Breast epithelium (tissue), 4 donors: ENCODE results near the gene CLN3. TPM values are rescaled to one million over a fixed set of nuclear protein-coding genes. Genes with fewer than 3 reads are reported as not detected.
"Not testable (repeated sequence)": the region's sequence is repeated elsewhere in the genome, so short reads cannot be mapped to it uniquely, and the experiment has no call there.

ENCODE experiments used
- DNase-seq, 2 donors: peaks; one replicate each; pipeline ENCODE4 v3.0.0-alpha.2; 2019; ENCODE audit warnings: low spot score in 2 of 2
- H3K27ac ChIP-seq, 2 donors: fragments of 200-600 bp; sonication (generic) in 1 of 2; one replicate each; pipeline ENCODE4 v1.5.1; 2016 to 2019; ENCODE audit warnings: mild to moderate bottlenecking in 1 of 2
- H3K27me3 ChIP-seq, 2 donors: fragments of 200-600 bp; sonication (generic) in 1 of 2; one replicate each; pipeline versions ENCODE4 v1.5.1 to v1.6.0; 2017 to 2019; ENCODE audit warnings: control low read depth in 1 of 2, mild to moderate bottlenecking in 1 of 2
- H3K36me3 ChIP-seq: fragments of 200-600 bp; one replicate; pipeline ENCODE4 v1.5.1; 2019
- H3K4me1 ChIP-seq, 2 donors: fragments of 200-600 bp; sonication (generic); one replicate each; pipeline ENCODE4 v1.5.1; 2016 to 2019; ENCODE audit warnings: control low read depth in 1 of 2
- H3K4me3 ChIP-seq, 3 donors: fragments of 200-600 bp; sonication (generic); 1 replicate in 2 of 3; 2 replicates in 1 of 3; pipeline ENCODE4 v1.5.1; 2016 to 2019; ENCODE audit warnings: mild to moderate bottlenecking in 3 of 3, moderate library complexity in 2 of 3
- H3K9me3 ChIP-seq, 2 donors: fragments of 200-600 bp; sonication (generic) in 1 of 2; one replicate each; pipeline ENCODE4 v1.5.1; 2016 to 2019; ENCODE audit warnings: control low read depth in 1 of 2
- CTCF ChIP-seq, 3 donors: fragments of 450-650 bp; IDR thresholded peaks; one replicate each; pipeline ENCODE4 v1.5.1; 2016 to 2017; ENCODE audit warnings: antibody characterized with exemption in 3 of 3, mild to moderate bottlenecking in 3 of 3, moderate library complexity in 3 of 3
- POLR2A ChIP-seq: fragments of 450-650 bp; IDR thresholded peaks from one replicate; pipeline ENCODE4 v1.6.1; 2016; ENCODE audit warnings: antibody characterized with exemption, mild to moderate bottlenecking, moderate library complexity
- POLR2AphosphoS5 ChIP-seq, 3 donors: sonication (generic); formaldehyde crosslinking; IDR thresholded peaks; one replicate each; pipeline ENCODE4 v1.6.1; 2017; ENCODE audit warnings: antibody characterized with exemption in 3 of 3
- intact Hi-C: fragments of 100-400 bp; cut with DNase I; formaldehyde crosslinking; loops from one replicate; pipeline ENCODE4 v1.15.1; 2023; ENCODE audit warnings: low total_unique reads
- total RNA-seq, 3 donors: library from RNA; depleted of rRNA; stranded (reverse); fragments of >200 nt; gene quantifications; one replicate each; pipeline ENCODE4 v1.1.0, GENCODE V29; 2016

The CLN3 gene
- total RNA-seq, 3 donors from 2014 or later = 25.1 to 39.1 (median 38.7) TPM

- H3K27me3 ChIP-seq = no peaks in the 10 kb centered on the region
- no peaks in the 10 kb centered on the region for H3K4me1 ChIP-seq
- DNase-seq = no peak
- TF ChIP-seq CTCF (IDR thresholded peaks at IDR 0.05) = no peak
- TF ChIP-seq POLR2A = no peak
- TF ChIP-seq POLR2AphosphoS5 (IDR thresholded peaks at IDR 0.05) = no peak
- no peak overlapping the region for H3K4me3 ChIP-seq
- intact Hi-C loops = no loop called here
- no peaks in the 10 kb centered on the region for H3K36me3 ChIP-seq
- no peak overlapping the region for H3K27ac ChIP-seq
- H3K9me3 ChIP-seq = no peaks in the 10 kb centered on the region
These were observed 18.1 kb downstream of the CLN3 start for GRCh38 chr16:28473714-28474265.

GRCh38 chr16:28447081-28447480 lies 44.8 kb downstream of the CLN3 start:
- intact Hi-C loops, H3K27me3 ChIP-seq, DNase-seq, H3K27ac ChIP-seq, H3K4me1 ChIP-seq, H3K4me3 ChIP-seq, H3K9me3 ChIP-seq, H3K36me3 ChIP-seq: not testable (repeated sequence)

GRCh38 chr16:28446388-28446787 lies 45.5 kb downstream of the CLN3 start:
- DNase-seq, H3K36me3 ChIP-seq, H3K27ac ChIP-seq, H3K4me1 ChIP-seq, H3K4me3 ChIP-seq, H3K27me3 ChIP-seq, intact Hi-C loops, H3K9me3 ChIP-seq: not testable (repeated sequence)

GRCh38 chr16:28443943-28444342 lies 47.9 kb downstream of the CLN3 start:
- H3K4me1 ChIP-seq, H3K36me3 ChIP-seq, DNase-seq, H3K27me3 ChIP-seq, intact Hi-C loops, H3K9me3 ChIP-seq, H3K4me3 ChIP-seq, H3K27ac ChIP-seq: not testable (repeated sequence)

- not testable (repeated sequence) for DNase-seq
These were observed 53.0 kb downstream of the CLN3 start for GRCh38 chr16:28438899-28439298.

GRCh38 chr16:28435340-28435739 lies 56.5 kb downstream of the CLN3 start:
- H3K9me3 ChIP-seq, H3K27me3 ChIP-seq, DNase-seq, H3K4me1 ChIP-seq, H3K36me3 ChIP-seq, H3K4me3 ChIP-seq, H3K27ac ChIP-seq, intact Hi-C loops: not testable (repeated sequence)

More at GRCh38 chr16:28438899-28439298, 53.0 kb downstream of the CLN3 start:
- H3K4me3 ChIP-seq, H3K36me3 ChIP-seq, H3K27me3 ChIP-seq, H3K4me1 ChIP-seq, H3K9me3 ChIP-seq, intact Hi-C loops, H3K27ac ChIP-seq: not testable (repeated sequence)

Other genes with a start within 250 kb of the CLN3 start
- gene SBK1, start 199.5 kb downstream of the CLN3 start, total RNA-seq = 1 to 10 TPM in 2 of 3 donors, under 1 TPM in 1; 0.16 to 1.5 (median 1.3) TPM
- 1 to 10 TPM in 2 of 3 donors, not detected in 1; 2.6 to 3.3 TPM for gene NPIPB6, start 128.6 kb downstream of the CLN3 start, total RNA-seq
- gene EIF3CL, start 88.2 kb downstream of the CLN3 start, total RNA-seq = 100 to 1,000 TPM; 143 to 191 (median 188) TPM
- gene NPIPB7, start 19.7 kb downstream of the CLN3 start, total RNA-seq = not detected
- 1 to 10 TPM in 2 of 3 donors, under 1 TPM in 1; 0.66 to 3.1 (median 2.9) TPM for gene APOBR, start 2.6 kb upstream of the CLN3 start, total RNA-seq
- not detected for gene IL27, start 14.8 kb upstream of the CLN3 start, total RNA-seq
- 10 to 100 TPM; 34.2 to 57.0 (median 47.5) TPM for gene NUPR1, start 46.9 kb upstream of the CLN3 start, total RNA-seq
- gene SGF29, start 61.8 kb upstream of the CLN3 start, total RNA-seq = 10 to 100 TPM; 28.5 to 35.8 (median 28.8) TPM
- gene SULT1A2, start 105.0 kb upstream of the CLN3 start, total RNA-seq = 1 to 10 TPM in 2 of 3 donors, under 1 TPM in 1; 0.73 to 1.6 (median 1.3) TPM
- 10 to 100 TPM; 25.6 to 54.1 (median 33.4) TPM for gene SULT1A1, start 118.0 kb upstream of the CLN3 start, total RNA-seq
- not detected for gene NPIPB8, start 146.0 kb upstream of the CLN3 start, total RNA-seq
- 100 to 1,000 TPM; 203 to 259 (median 214) TPM for gene EIF3C, start 219.4 kb upstream of the CLN3 start, total RNA-seq